BJ (cell line): ENCODE data around the gene PNMA8A. TPM values are rescaled to one million over a fixed set of nuclear protein-coding genes. Genes with fewer than 3 reads are reported as not detected.

Experiments used
- CTCF ChIA-PET: fragments of 350-600 bp; formaldehyde crosslinking; extraction: SDS; loops from one replicate; lab custom pipeline; 2021; ENCODE audit warnings: antibody characterized with exemption, inconsistent platforms; lab: Yijun Ruan, JAX
- POLR2A ChIA-PET: fragments of 300-600 bp; sonication (Branson Sonifier 250); formaldehyde crosslinking; extraction: SDS; loops from one replicate; lab custom pipeline; 2021; ENCODE audit warnings: antibody characterized with exemption; lab: Charles Lee
- DNase-seq: peaks from one replicate; pipeline ENCODE4 v3.0.0-alpha.2; 2011; ENCODE audit warnings: low read depth
- H3K27me3 ChIP-seq: 2 replicates; pipeline ENCODE4 v1.6.0; 2011; ENCODE audit warnings: low read length; ENCODE audit not compliant: control insufficient read depth, insufficient read depth
- H3K36me3 ChIP-seq: 2 replicates; pipeline ENCODE4 v1.5.1; 2011; ENCODE audit warnings: low read length; ENCODE audit not compliant: control insufficient read depth, insufficient read depth
- H3K4me3 ChIP-seq: 2 replicates; pipeline ENCODE4 v1.5.1; 2011; ENCODE audit warnings: low read depth, mild to moderate bottlenecking, control low read depth, low read length
- polyA plus RNA-seq: library from polyadenylated mRNA; depleted of rRNA; stranded (reverse); fragments of >200 nt; gene quantifications from 2 replicates; pipeline ENCODE4 v1.2.3, GENCODE V29; 2011
- TF ChIP-seq, protein P1 (sequence below): IDR thresholded peaks from 2 replicates; pipeline ENCODE4 v1.5.1; 2011; ENCODE audit warnings: low read depth, mild to moderate bottlenecking, control low read depth, inconsistent platforms, low read length, moderate library complexity; ENCODE audit not compliant: insufficient read depth

The PNMA8A gene
- polyA plus RNA-seq, 1 experiment: 0.74 TPM

DNA sequence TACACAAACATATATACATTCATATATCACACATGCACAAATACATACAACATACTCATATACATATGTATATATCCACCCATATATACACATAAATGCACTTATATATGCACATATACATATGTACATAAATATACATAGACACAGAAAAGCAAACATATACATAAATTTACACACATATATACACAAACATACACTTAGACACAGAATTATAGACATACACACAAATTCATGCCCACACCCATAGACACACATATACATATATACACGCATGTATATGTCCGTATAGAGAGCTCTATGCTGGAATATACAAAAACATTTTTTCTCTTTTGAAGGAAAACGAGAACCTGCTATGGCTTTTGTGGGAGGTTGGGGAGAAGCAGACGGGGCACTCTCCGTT, 20.6 kb downstream of the PNMA8A start:
- CTCF ChIA-PET: no interaction called here
- DNase-seq: no peak
- Histone ChIP-seq H3K36me3 (no peaks in the 10 kb centered on the region), H3K4me3 (no peak overlapping the region), H3K27me3 (peaks cover 7% of the 10 kb centered on the region)
- POLR2A ChIA-PET: interaction anchor here (0.6 kb wide), 1 partner anchor 56 kb away, joined by 6 read pairs; no protein-coding TSS in a partner anchor
- TF ChIP-seq, protein P1, sequence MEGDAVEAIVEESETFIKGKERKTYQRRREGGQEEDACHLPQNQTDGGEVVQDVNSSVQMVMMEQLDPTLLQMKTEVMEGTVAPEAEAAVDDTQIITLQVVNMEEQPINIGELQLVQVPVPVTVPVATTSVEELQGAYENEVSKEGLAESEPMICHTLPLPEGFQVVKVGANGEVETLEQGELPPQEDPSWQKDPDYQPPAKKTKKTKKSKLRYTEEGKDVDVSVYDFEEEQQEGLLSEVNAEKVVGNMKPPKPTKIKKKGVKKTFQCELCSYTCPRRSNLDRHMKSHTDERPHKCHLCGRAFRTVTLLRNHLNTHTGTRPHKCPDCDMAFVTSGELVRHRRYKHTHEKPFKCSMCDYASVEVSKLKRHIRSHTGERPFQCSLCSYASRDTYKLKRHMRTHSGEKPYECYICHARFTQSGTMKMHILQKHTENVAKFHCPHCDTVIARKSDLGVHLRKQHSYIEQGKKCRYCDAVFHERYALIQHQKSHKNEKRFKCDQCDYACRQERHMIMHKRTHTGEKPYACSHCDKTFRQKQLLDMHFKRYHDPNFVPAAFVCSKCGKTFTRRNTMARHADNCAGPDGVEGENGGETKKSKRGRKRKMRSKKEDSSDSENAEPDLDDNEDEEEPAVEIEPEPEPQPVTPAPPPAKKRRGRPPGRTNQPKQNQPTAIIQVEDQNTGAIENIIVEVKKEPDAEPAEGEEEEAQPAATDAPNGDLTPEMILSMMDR: no peak

DNA sequence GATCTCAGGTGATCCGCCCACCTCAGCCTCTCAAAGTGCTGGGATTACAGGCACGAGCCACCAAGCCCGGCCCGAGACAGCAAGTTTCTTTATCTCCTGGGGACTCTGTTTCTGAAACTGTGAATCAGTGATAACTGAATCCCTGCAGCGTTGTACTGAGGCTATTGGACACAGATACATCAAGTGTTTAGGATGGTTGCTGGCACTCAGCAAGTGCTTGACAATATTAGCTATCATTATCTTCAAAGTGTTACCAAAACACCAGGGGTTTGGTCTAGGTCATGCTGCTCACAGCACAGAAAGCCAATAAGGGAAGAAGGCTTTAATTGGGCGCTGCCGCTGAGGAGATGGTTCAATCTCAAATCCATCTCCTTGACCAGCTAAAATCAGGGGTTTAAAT, 22.1 kb downstream of the PNMA8A start:
- H3K27me3 ChIP-seq: peaks cover 6% of the 10 kb centered on the region
- no peak overlapping the region for H3K4me3 ChIP-seq
- CTCF ChIA-PET: no interaction called here
- no peak for DNase-seq
- POLR2A ChIA-PET: no interaction called here
- H3K36me3 ChIP-seq: no peaks in the 10 kb centered on the region
- TF ChIP-seq, protein P1: no peak

DNA sequence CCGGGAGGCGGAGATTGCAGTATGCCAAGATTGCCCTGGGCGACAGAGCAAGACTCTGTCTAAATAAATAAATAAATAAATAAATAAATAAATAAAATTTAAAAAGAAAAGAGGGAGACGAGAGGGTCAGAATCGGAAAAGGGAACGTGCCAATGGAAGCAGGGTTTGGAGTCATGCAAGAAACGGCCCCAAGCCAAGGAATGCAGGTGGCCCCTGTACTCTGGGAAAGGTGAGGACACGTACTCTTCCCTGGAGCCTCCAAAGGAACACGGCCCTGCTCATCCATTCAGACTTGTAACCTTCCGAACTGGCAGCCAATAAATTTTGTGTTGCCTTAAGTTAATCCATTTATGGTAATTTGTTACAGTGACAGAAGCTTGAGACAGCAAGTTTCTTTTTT, 22.8 kb downstream of the PNMA8A start:
- Histone ChIP-seq H3K4me3 (no peak overlapping the region), H3K36me3 (no peaks in the 10 kb centered on the region), H3K27me3 (peaks cover 2% of the 10 kb centered on the region; the same call in 1 of the 2 replicates)
- ChIA-PET CTCF (no interaction called here), POLR2A (no interaction called here)
- no peak for DNase-seq
- TF ChIP-seq, protein P1: no peak

DNA sequence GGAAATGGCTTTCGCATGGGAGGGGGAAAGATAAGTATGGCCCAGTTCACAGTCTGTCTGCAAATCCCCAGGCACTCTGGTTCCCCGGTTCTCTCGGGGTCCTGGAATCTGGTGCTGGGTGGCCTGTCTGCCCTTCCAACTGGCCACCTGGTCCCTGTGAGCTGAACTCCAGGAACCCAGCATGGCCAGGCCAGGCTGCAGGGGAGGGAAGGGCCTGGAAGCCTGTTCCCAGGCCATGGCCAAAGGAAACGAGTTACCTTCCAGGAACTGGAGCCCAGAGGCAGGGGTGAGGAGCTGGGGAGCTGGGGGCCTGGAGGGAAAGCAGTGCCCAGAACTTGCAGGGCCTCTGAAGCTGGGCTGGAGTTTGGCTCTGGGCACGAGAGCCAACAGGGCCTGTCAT, 23.5 kb downstream of the PNMA8A start:
- no peak for DNase-seq
- POLR2A ChIA-PET: no interaction called here
- Histone ChIP-seq H3K27me3 (peaks cover 2% of the 10 kb centered on the region; the same call in 1 of the 2 replicates), H3K36me3 (no peaks in the 10 kb centered on the region), H3K4me3 (no peak overlapping the region)
- TF ChIP-seq, protein P1: no peak
- CTCF ChIA-PET: interaction anchor here (0.6 to 1.4 kb wide), 2 partner anchors 66 to 72 kb away, joined by 3 to 5 read pairs; no protein-coding TSS in a partner anchor

DNA sequence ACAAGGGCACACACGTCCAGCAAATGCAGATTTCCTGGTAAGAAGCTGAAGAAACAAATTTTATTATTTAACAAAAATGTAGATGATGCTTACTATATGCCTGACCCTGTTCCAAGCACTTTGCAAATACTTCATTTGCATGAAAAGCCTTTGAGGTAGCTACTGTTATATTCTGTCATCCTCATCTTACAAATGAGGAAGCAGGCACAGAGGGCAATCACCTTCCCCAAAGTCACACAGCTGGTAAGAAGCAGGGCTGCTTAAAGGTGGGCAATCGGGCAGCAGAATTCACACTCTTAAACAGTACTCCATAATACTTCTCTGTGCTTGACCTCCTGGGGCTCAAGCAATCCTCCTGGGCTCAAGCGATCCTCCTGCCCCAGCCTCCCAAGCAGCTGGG, 24.4 kb downstream of the PNMA8A start:
- no peak overlapping the region for H3K4me3 ChIP-seq
- DNase-seq: no peak
- CTCF ChIA-PET: interaction anchor here (0.7 to 1.4 kb wide), 2 partner anchors 24 to 67 kb away, joined by 4 to 5 read pairs; no protein-coding TSS in a partner anchor
- TF ChIP-seq, protein P1: no peak
- peaks cover under 1% of the 10 kb centered on the region; the same call in 1 of the 2 replicates for H3K27me3 ChIP-seq
- POLR2A ChIA-PET: no interaction called here
- no peaks in the 10 kb centered on the region for H3K36me3 ChIP-seq
